Activated CD4-positive, alpha-beta T cell treated with anti-CD3 and anti-CD28 coated beads, Interleukin-2, amount 50 U/mL, for 16 hours (primary cell): Measurements from ENCODE around the gene LRRC8E.

Experiments used
- DNase-seq: peaks from one replicate; pipeline ENCODE4 v3.0.0-alpha.2; 2020

LRRC8E gene

DNA sequence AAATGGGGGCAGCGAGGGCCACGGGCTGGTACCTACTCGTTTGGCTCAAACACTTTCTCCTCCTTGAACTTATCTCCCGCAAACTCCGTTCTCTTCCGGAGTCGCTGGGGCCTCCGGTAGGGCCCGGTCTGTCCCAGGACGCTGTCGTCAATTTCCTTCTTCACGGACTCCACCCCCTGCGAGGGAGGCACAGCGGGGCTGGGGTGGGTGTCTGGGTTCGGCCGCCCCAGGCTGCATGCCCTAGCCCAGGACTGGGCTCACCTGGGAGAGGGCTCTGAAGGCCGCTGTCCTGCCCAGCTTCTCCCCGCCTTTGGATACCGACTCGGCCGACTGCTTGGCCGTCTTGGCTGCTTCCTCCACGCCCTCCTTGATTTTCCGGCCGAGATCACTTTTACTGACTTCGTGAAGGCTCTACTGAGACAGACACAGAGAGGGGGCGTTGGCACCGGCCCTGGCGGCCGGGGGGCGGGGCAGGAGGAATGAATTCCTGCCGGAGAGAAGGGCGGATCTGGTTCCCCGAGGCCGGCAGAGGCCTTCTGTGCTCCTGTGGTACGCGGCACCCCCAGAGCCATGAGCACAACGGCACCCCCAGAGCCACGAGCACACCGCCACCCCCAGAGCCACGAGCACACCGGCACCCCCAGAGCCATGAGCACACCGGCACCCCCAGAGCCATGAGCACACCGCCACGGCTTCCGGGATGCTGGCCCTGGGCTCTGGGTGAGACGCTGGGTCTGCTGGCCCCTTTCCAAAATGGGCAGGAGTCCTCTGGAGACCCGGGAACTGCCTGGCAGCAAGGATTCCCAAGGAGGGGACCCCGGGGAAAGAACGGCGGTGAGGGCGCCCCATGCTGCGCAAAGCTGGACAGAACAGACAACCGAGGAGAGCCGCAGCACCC, 45.8 kb downstream of the LRRC8E start:
- DNase-seq, result no peak

DNA sequence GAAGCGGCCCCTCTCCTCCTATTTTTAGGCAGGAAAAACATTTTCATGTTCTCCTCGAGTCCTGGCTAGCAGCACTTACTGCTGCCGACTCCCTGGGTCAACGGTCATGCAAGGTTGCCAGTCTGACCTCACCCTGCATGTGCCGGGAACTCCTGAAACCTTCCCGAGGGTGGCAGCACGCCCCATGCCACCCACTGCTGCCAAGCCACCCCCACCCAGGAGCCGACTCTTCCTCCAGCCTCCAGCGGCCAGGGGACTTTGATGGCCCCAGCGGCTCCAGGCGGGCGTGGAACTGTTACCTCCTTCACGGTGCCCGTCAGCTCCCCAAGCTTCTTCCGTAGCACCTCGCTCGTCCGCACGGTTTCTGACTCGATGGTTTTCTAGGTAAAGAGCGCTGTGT, 46.5 kb downstream of the LRRC8E start:
- DNase-seq, result no peak

DNA sequence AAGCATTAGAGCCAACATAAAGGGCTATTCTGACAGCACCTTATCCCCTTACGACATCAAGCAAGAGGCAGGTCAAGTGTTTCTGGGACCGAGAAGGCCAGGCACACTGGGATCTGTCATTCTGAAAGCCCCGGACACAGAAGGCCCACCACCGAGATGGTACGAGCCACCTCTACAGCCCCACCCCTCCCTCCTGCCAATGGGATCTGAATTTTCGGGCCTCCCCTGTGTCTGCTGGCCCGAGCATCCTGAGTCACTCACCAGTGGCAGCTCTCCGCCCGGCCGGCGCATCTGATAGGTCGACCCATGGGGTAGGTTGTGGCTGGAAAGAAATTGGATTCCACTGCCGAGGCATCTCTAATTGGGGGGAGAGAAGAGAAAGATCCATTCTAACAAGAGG, 52.5 kb downstream of the LRRC8E start:
- DNase-seq, result no peak

DNA sequence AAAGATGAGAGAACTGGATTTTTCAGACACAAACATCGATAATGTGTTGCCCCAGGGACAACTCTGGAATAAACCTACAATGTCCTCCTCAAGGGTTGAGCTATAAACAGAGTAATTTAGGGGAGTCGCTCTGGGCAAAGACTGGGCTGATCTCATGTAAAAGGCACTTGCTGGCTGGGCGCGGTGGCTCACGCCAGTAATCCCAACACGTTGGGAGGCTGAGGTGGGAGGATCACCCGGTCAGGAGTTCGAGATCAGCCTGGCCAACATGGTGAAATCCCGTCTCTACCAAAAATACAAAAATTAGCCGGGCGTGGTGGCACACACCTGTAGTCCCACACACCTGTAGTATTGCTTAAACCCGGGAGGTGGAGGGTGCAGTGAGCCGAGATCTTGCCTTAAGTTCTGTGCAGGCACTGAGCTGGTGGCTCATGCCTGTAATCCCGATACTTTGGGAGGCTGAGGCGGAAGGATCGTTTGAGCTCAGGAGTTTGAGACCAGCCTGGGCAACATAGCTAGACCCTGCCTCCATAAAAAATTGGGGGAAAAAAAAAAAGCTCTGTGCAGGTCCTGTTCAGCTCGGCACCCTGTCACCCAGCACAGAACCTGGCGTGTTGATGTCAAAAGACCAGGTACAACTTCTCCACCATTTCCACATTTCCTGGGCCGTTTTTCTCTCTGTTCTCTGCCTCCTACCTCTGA, 53.7 kb downstream of the LRRC8E start:
- DNase-seq, result no peak

DNA sequence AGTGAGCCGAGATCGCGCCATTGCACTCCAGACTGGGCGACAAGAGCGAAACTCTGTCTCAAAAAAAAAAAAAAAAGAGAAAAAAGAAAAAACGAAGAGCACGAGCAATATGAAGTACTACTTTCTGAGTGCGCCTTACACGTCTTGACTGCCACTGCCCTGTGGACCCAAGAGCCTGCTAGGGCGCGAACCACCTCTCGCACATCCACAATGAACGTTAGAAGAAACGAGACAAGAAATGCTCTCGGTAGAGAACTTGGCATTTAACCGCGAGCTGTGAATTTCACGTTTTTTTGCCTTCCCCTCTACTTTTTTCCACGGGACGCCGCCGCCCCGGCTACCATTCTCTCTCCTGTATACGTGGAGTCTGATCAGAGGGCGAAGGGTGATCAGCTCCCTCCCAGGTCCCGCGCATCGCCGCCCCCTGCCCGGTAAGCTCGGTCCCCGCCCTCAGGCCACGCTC, 54.7 kb downstream of the LRRC8E start:
- DNase-seq, result no peak

DNA sequence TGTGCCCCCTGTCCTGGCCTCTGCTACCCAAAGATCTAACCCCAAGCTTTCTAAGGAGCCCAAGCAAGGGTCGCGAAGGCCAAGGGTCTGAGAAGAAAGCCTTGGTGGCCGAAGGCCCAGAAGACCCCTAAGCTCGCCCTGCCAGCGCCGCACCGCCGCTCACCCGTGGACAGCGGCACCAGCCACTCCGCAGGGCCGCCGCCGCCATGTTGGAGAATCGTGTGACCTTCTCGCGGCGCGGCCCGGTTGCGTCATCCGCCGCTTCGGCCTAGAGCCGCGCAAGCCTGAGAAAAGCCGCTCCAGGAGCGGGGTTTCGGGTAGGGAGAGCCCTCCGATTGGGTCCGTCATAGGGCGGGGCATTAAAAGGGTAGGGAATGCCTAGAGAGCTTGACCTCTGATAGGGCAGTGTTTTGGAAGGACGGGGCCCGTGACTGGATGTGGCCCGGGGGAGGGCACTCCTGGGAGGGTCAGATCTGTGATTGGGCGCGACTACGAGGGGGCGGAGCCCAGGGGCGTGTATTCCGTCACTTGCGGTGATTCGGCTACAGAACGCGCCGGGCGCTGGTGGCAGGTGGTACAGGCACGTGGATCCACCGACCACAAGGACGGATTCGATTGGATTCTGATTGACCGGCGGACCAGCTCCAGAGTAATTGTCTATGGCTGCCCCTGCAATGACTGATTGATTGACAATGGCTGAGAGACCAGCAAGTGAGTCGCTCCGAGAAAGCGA, 55.3 kb downstream of the LRRC8E start, which contains the start of gene TIMM44:
Gene TIMM44, minus strand, starts transcription at position 223 of the 733 bp plus-strand sequence. Its CDS starts 15 bp downstream, at position 208.
- DNase-seq, result peak; percentile 100

DNA sequence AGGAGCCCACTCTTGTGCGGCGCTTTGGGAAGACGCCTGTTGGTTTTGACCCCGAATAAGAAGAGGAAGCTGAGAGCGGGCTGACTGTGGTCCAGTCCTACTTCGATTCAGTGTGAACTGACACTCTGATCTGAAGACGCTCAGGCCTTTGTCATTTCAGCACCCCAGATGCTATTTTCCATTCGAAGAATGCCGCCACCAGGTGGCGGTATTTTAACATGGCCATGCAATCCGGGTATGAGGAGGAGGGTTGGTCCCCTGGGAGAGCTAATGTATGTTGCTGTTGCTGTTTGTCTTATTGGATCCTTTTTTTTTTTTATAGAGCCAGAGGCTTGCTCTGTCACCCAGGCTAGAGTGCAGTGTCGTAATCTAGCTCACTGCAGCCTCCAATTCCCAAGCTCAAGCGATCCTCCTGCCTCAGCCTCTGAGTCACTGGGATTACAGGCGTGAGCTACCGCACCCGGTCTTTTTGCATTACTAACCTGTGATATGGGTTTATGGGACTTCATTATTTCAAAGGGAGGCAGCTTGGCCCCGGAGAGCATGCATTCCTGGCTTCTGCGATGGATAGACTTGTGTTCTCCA, 56.0 kb downstream of the LRRC8E start:
- DNase-seq, result peak; percentile 89

DNA sequence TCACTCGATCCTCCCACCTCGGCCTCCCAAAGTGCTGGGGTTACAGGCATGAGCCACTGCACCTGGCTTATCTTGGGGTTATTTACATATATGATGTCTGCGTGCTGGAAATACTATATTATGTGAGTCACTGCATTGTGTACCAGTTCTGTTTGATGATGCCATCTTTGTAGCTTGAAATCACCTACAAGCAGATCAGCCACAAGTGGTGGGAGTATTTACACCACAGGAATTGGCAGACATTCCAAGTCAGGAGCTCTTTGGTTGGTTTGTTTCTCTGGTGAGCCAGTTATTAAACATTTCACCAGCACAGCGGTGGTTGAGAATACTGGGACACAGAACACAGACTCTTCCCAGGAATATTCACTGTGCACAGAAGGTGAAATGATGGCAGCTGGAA, 59.6 kb downstream of the LRRC8E start:
- DNase-seq, result no peak
